Heart left ventricle (tissue), 16 donors: ENCODE measurements around the gene IL31RA. TPM values are rescaled to one million over a fixed set of nuclear protein-coding genes. Genes with fewer than 3 reads are reported as not detected.
"Not testable (repeated sequence)": the region's sequence is repeated elsewhere in the genome, so short reads cannot be mapped to it uniquely, and the experiment has no call there.

Source experiments
- ATAC-seq, 4 donors: fragments of 200-7000 bp; cut with Tn5 transposase; one replicate each; pipeline ENCODE4 v1.9.1; 2020 to 2022; ENCODE audit warnings: moderate library complexity in 4 of 4, mild to moderate bottlenecking in 3 of 4, moderate number of reproducible peaks in 1 of 4
- DNase-seq, 5 donors: peaks; one replicate each; pipeline ENCODE4 v3.0.0-alpha.2; 2020
- H3K27ac ChIP-seq, 12 donors: fragments of 200-600 bp; sonication (generic) in 4 of 12; one replicate each; pipeline versions ENCODE4 v1.5.0 to v1.8.0; 2016 to 2022; ENCODE audit warnings: mild to moderate bottlenecking in 2 of 12
- H3K27me3 ChIP-seq, 9 donors: fragments of 200-600 bp; sonication (generic) in 2 of 9; one replicate each; pipeline versions ENCODE4 v1.5.1 to v1.8.0; 2016 to 2022; ENCODE audit warnings: mild to moderate bottlenecking in 3 of 9
- H3K36me3 ChIP-seq, 9 donors: fragments of 200-600 bp; sonication (generic) in 2 of 9; one replicate each; pipeline versions ENCODE4 v1.5.0 to v1.8.0; 2018 to 2022; ENCODE audit warnings: mild to moderate bottlenecking in 2 of 9
- H3K4me1 ChIP-seq, 12 donors: fragments of 200-600 bp; sonication (generic) in 4 of 12; one replicate each; pipeline versions ENCODE4 v1.5.0 to v1.8.0; 2016 to 2022; ENCODE audit warnings: mild to moderate bottlenecking in 3 of 12
- H3K4me3 ChIP-seq, 12 donors: fragments of 200-600 bp; sonication (generic) in 4 of 12; one replicate each; pipeline versions ENCODE4 v1.5.0 to v1.8.0; 2017 to 2022; ENCODE audit warnings: mild to moderate bottlenecking in 9 of 12, moderate library complexity in 4 of 12
- H3K9me3 ChIP-seq, 12 donors: fragments of 200-600 bp; sonication (generic) in 4 of 12; one replicate each; pipeline versions ENCODE4 v1.5.0 to v1.8.0; 2016 to 2022; ENCODE audit warnings: mild to moderate bottlenecking in 1 of 12
- POLR2A ChIP-seq, 2 donors: fragments of 450-650 bp; IDR thresholded peaks; one replicate each; pipeline ENCODE4 v1.6.1; 2017; ENCODE audit warnings: antibody characterized with exemption in 2 of 2, mild to moderate bottlenecking in 2 of 2, moderate library complexity in 2 of 2
- WGBS, 4 donors: extraction: QIAGEN DNeasy Blood & Tissue Kit in 2 of 4; methylation state at CpG; one replicate each; pipeline versions ENCODE4 v1.1.5 to v1.1.7; 2013 to 2018; 5-methylcytosine and 5-hydroxymethylcytosine counted together
- intact Hi-C, 10 donors: fragments of 100-400 bp; cut with DNase I; formaldehyde crosslinking; loops; one replicate each; pipeline versions ENCODE4 v1.11.1 to v1.14.2; 2022
- long read RNA-seq, 3 donors: library from polyadenylated mRNA; unstranded; transcript quantifications; one replicate each; pipeline ENCODE4 v2.0.0, GENCODE V29; 2020 to 2021
- polyA plus RNA-seq, 2 donors: library from polyadenylated mRNA; stranded (reverse); fragments of 200-250 nt; gene quantifications; one replicate each; pipeline ENCODE4 v1.2.3, GENCODE V29; 2013
- total RNA-seq, 9 donors: library from RNA; depleted of rRNA in 2 of 9; stranded (reverse); fragments of >200 nt in 2 of 9; fragmentation: NEBNext Ultra II Directional in 3 of 9; extraction: Animal tissue kit (Norgen Biotek cat#: 25700) in 3 of 9; gene quantifications; one replicate each; pipeline versions ENCODE4 v1.1.0 to v1.2.4, GENCODE V29; 2016 to 2023
- TF ChIP-seq, protein P1 (sequence below), 12 donors: fragments of 200-600 bp; sonication (generic) in 4 of 12; IDR thresholded peaks; one replicate each; pipeline versions ENCODE4 v1.5.0 to v1.8.0; 2018 to 2022; ENCODE audit warnings: antibody characterized with exemption in 12 of 12, mild to moderate bottlenecking in 5 of 12
- donor health status: ischemic (EF 13 %, LVEDD 7.1; RV severe dilation, severe dysfunction).
- donor health status: healthy with polysubstance abuse.
- donor health status: DM: no; HTN: yes; CAD: no.
- donor health status: DM: no; HTN: no; CAD: no.
- donor health status: ischemic (EF 25% LVEDD 6.9; RV normal size, moderate dysfunction).
- donor health status: ischemic (EF 25% LVEDD 5.7; RV mildly dilated, moderate dysfunction).
- donor health status: healthy.
- donor health status: DM: yes; HTN: yes; CAD: no.
- donor health status: ischemic (EF 35%, LVEDD 5.7; RV mildly dilated, moderate dysfunction).
- donor health status: nonischemic (EF 11% LVEDD 7.7; RV severe dilation, severe dysfunction).
- donor health status: DM: yes; HTN: yes; CAD: no.
- donor health status: PGD.
- donor health status: ischemic (EF 29% LVEDD 5.4; RV normal size, mild dysfunction).
- donor health status: nonischemic (EF 23%, LVEDD 6.1; RV moderate dilation, normal function).

Gene IL31RA
- total RNA-seq (1 to 10 TPM in 1 of 9 donors, under 1 TPM in 4, not detected in 4; 0.21 to 2.2 (median 0.54) TPM), polyA plus RNA-seq (under 1 TPM in 1 of 2 donors, not detected in 1; 0.12 TPM)
- long read RNA-seq, donor 1, result 0 reads
- long read RNA-seq, donor 2, result 0 reads
- long read RNA-seq, donor 3, result 0 reads

DNA sequence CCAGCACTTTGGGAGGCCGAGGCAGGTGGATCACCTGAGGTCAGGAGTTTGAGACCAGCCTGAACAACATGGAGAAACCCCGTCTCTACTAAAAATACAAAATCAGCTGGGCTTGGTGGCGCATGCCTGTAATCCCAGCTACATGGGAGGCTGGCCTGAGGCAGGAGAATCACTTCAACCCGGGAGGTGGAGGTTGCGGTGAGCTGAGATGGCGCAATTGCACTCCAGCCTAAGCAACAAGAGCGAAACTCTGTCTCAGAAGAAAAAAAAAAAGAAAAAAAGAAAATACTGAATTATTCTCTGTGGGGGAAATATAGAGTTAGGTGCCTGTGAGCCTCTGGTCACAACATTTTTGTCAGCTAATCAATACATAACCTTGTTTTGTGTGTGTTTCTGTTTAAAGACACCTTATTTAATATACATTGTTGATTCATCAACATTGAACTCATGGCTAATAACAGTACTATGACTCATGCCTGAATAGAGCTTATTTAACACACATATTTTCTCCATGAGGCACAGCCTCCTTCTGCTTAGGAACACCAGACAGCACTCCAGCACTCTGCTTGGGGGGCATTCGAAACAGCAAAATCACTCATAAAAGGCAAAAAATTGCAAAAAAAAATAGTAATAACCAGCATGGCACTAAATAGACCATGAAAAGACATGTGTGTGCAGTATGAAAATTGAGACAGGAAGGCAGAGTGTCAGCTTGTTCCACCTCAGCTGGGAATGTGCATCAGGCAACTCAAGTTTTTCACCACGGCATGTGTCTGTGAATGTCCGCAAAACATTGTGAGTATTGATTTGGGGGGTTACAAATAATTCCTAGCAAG lies at the start of gene IL31RA:
Gene IL31RA (plus strand): TSS at position 519 of the 836 bp plus-strand sequence. CDS start 214 bp downstream, at position 733.
- ATAC-seq (peak in 2 of 4 donors; percentile 45 to 54), DNase-seq (no peak)
- Histone ChIP-seq H3K36me3 (no peaks in the 10 kb centered on the region), H3K4me3 (no peak within 1 kb of the TSS), H3K27ac (no peak within 1 kb of the TSS), H3K9me3 (no peaks in the 10 kb centered on the region), H3K4me1 (peaks cover 0 to 37% (median 3%) of the 10 kb centered on the region in 12 donors), H3K27me3 (no peaks in the 10 kb centered on the region)
- TF ChIP-seq, protein P1, sequence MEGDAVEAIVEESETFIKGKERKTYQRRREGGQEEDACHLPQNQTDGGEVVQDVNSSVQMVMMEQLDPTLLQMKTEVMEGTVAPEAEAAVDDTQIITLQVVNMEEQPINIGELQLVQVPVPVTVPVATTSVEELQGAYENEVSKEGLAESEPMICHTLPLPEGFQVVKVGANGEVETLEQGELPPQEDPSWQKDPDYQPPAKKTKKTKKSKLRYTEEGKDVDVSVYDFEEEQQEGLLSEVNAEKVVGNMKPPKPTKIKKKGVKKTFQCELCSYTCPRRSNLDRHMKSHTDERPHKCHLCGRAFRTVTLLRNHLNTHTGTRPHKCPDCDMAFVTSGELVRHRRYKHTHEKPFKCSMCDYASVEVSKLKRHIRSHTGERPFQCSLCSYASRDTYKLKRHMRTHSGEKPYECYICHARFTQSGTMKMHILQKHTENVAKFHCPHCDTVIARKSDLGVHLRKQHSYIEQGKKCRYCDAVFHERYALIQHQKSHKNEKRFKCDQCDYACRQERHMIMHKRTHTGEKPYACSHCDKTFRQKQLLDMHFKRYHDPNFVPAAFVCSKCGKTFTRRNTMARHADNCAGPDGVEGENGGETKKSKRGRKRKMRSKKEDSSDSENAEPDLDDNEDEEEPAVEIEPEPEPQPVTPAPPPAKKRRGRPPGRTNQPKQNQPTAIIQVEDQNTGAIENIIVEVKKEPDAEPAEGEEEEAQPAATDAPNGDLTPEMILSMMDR (IDR thresholded peaks at IDR 0.05), result no peak
- no peak for TF ChIP-seq POLR2A (IDR thresholded peaks at IDR 0.05)
- intact Hi-C loops, result loop anchor here in 1 of 10 donors (5.0 kb wide), 1 partner anchor 414 kb away; no protein-coding TSS in a partner anchor
- 91 to 95% (median 92%) methylated on average over 10 of the region's 10 CpGs for WGBS, 4 donors

DNA sequence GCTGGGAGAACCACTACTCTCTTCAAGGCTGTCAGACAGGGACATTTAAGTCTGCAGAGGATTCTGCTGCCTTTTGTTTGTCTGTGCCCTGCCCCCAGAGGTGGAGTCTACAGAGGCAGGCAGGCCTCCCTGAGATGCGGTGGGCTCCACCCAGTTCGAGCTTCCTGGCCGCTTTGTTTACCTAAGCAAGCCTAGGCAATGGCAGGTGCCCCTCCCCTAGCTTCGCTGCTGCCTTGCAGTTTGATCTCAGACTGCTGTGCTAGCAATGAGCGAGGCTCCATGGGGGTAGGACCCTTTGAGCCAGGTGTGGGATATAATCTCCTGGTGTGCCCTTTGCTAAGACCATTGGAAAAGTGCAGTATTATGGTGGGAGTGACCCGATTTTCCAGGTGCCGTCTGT lies 42.3 kb upstream of the IL31RA start:
- DNase-seq, H3K4me3 ChIP-seq, ATAC-seq, H3K9me3 ChIP-seq, H3K27ac ChIP-seq, H3K4me1 ChIP-seq, intact Hi-C loops, H3K36me3 ChIP-seq: not testable (repeated sequence)
- WGBS, 4 donors, result 73 to 90% (median 83%) methylated on average over 6 to 7 of the region's 7 CpGs
- H3K27me3 ChIP-seq, result peaks cover 0 to 12% (median 0%) of the 10 kb centered on the region in 9 donors

DNA sequence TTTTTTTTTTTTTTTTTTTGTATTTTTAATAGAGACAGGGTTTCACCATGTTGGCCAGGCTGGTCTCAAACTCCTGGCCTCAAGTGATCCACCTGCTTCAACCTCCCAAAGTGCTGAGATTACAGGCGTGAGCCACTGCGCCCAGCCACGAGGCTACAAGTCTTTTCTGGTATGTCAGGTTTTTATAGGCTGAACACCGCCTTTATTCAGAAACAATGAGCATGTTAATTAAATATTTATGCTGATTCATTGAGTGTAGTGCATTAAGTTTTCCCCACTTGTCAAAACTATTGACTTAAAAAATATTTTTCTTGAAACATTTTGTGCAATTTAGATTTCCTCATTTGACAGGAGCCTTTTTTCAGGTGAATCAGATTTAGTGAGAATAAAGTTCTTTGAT lies 35.2 kb upstream of the IL31RA start:
- ATAC-seq, H3K4me1 ChIP-seq, H3K4me3 ChIP-seq, H3K36me3 ChIP-seq, H3K27ac ChIP-seq, intact Hi-C loops, DNase-seq, H3K9me3 ChIP-seq: not testable (repeated sequence)
- peaks cover 0 to 11% (median 2%) of the 10 kb centered on the region in 9 donors for H3K27me3 ChIP-seq
- 83 to 92% (median 90%) methylated on average over 4 of the region's 4 CpGs for WGBS, 4 donors

GRCh38 chr5:55816342-55816741 lies 34.8 kb upstream of the IL31RA start:
- H3K4me1 ChIP-seq, result no peaks in the 10 kb centered on the region
- TF ChIP-seq, protein P1 (IDR thresholded peaks at IDR 0.05), result no peak
- TF ChIP-seq POLR2A (IDR thresholded peaks at IDR 0.05), result no peak
- DNase-seq (no peak), ATAC-seq (no peak)
- no peak overlapping the region for H3K27ac ChIP-seq
- no peak overlapping the region for H3K4me3 ChIP-seq
- H3K9me3 ChIP-seq, result no peaks in the 10 kb centered on the region
- intact Hi-C loops, result no loop called here
- H3K27me3 ChIP-seq, result peaks cover 0 to 15% (median 6%) of the 10 kb centered on the region in 9 donors
- H3K36me3 ChIP-seq, result no peaks in the 10 kb centered on the region

DNA sequence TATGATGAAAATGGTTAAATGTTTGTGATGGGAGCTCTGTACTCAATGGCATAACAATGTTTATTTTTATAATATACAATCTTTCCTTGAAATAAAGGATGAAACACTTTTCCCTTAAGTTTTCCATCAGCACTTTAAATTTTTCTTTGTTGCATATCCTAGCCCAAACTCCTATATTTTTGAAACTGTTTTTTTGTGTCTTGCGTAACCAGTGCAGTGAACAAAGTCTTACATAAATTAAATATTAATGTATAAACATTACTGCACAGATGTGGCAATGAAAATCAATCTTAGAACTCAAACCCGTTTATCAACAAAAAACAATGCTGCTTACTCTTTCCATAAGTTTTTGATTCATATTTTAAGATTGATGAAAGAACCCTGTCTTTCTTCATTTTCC lies 34.1 kb upstream of the IL31RA start:
- WGBS, 4 donors, result 88 to 92% (median 92%) methylated on average over 2 of the region's 2 CpGs
- Histone ChIP-seq H3K9me3 (no peaks in the 10 kb centered on the region), H3K4me1 (peaks cover 0 to 6% (median 0%) of the 10 kb centered on the region in 12 donors), H3K36me3 (no peaks in the 10 kb centered on the region), H3K27me3 (peaks cover 0 to 21% (median 13%) of the 10 kb centered on the region in 9 donors), H3K4me3 (no peak overlapping the region), H3K27ac (no peak overlapping the region)
- no peak for ATAC-seq
- TF ChIP-seq POLR2A (IDR thresholded peaks at IDR 0.05), result no peak
- TF ChIP-seq, protein P1 (IDR thresholded peaks at IDR 0.05), result no peak
- no peak for DNase-seq
- intact Hi-C loops, result no loop called here
